GM21576 (cell line): Measurements from ENCODE around the gene NTRK2.

Experiments used
- ATAC-seq: cut with Tn5 transposase; IDR thresholded peaks from one replicate; pipeline ENCODE4 v1.9.1; 2021; ENCODE audit warnings: mild to moderate bottlenecking, moderate library complexity; ENCODE audit not compliant: unreplicated experiment

The NTRK2 gene

GRCh38 chr9:84681516-84682285 is 12.2 kb downstream of the NTRK2 start:
- no peak for ATAC-seq

- ATAC-seq, result no peak
These were observed 16.5 kb downstream of the NTRK2 start for GRCh38 chr9:84686068-84686467.

- no peak for ATAC-seq
These were observed 19.4 kb downstream of the NTRK2 start for GRCh38 chr9:84688956-84689355.

- no peak for ATAC-seq
These were observed 22.1 kb downstream of the NTRK2 start for GRCh38 chr9:84691634-84692033.

GRCh38 chr9:84694248-84694647 is 24.7 kb downstream of the NTRK2 start:
- ATAC-seq, result peak; percentile 89

GRCh38 chr9:84697042-84697441 is 27.5 kb downstream of the NTRK2 start:
- no peak for ATAC-seq

GRCh38 chr9:84697509-84698114 is 28.1 kb downstream of the NTRK2 start:
- ATAC-seq, result peak; percentile 30

GRCh38 chr9:84698323-84698722 is 28.8 kb downstream of the NTRK2 start:
- ATAC-seq, result no peak

- ATAC-seq, result no peak
These were observed 30.5 kb downstream of the NTRK2 start for GRCh38 chr9:84699984-84700383.

GRCh38 chr9:84701801-84702200 is 32.3 kb downstream of the NTRK2 start:
- ATAC-seq, result peak; percentile 88

- ATAC-seq, result no peak
These were observed 32.9 kb downstream of the NTRK2 start for GRCh38 chr9:84702471-84702870.

- ATAC-seq, result no peak
These were observed 34.3 kb downstream of the NTRK2 start for GRCh38 chr9:84703793-84704192.

- ATAC-seq, result no peak
These were observed 35.6 kb downstream of the NTRK2 start for GRCh38 chr9:84705128-84705527.

GRCh38 chr9:84708400-84708799 is 38.9 kb downstream of the NTRK2 start:
- no peak for ATAC-seq

GRCh38 chr9:84709056-84709455 is 39.5 kb downstream of the NTRK2 start:
- no peak for ATAC-seq

- no peak for ATAC-seq
These were observed 41.3 kb downstream of the NTRK2 start for GRCh38 chr9:84710701-84711397.

- no peak for ATAC-seq
These were observed 41.9 kb downstream of the NTRK2 start for GRCh38 chr9:84711398-84711777.

- no peak for ATAC-seq
These were observed 42.4 kb downstream of the NTRK2 start for GRCh38 chr9:84711936-84712335.

- no peak for ATAC-seq
These were observed 46.7 kb downstream of the NTRK2 start for GRCh38 chr9:84716217-84716616.

GRCh38 chr9:84718476-84718875 is 48.9 kb downstream of the NTRK2 start:
- ATAC-seq, result no peak

- ATAC-seq, result no peak
These were observed 53.0 kb downstream of the NTRK2 start for GRCh38 chr9:84722388-84722989.

- no peak for ATAC-seq
These were observed 53.9 kb downstream of the NTRK2 start for GRCh38 chr9:84723426-84723825.
